Measurements from ENCODE around the gene CCDC179. TPM values are rescaled to one million over a fixed set of nuclear protein-coding genes. Genes with fewer than 3 reads are reported as not detected.

Gene CCDC179
- total and polyA plus RNA-seq, 9 of the 15 experiments (the other 6 are each of a cell fraction or from before 2014, with no cell fraction given), result not detected

DNA sequence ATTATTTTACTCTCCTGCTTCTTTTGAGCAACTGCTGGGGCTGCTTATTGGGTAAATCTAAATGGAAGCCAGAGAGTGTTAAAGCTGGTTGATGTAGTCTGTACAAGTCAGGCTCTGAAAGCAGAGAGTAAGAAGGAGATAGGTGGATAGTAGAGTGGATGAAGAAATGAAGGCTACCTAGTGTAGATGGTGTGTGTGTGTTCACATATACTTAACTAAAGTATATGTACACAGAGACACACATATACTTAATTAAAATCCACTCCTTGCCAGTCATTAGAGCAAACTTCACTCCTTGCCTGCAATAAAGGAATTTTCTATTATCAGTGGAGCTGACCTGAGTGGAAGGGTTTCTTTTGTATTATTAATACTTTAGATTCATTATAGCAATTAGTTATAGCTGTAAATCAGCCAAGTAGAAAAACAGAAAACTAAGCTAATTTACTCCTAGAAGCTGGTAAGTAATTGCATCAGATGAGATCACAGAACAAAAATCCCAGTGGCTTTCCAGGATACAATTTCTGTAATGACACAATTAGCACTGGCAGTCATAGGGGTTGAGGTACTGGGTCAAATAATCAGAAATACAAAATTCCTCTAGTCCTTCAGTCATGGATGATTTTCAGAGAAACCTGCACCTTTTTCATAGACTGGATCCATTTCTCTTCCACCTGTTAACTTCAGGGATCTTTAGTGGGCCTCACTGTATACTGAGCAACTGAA, 40.7 kb upstream of the CCDC179 start:
- intact Hi-C loops (cut with micrococcal nuclease) (no loop called here), in situ Hi-C loops (cut with MboI) (no loop called here)
- Histone ChIP-seq H3K79me2 (ENCODE audit: control insufficient read depth, insufficient read depth, low read length) (no peaks in the 10 kb centered on the region), H3K9me1 (ENCODE audit: control insufficient read depth, insufficient read depth, low read length) (no peaks in the 10 kb centered on the region), H3K27me3 (ENCODE audit: control insufficient read depth in 2 of 2, insufficient read depth in 2 of 2, low read length in 2 of 2) (no peaks in the 10 kb centered on the region), H3K4me1 (replicated peaks in 1 of 2; ENCODE audit: control insufficient read depth in 2 of 2, insufficient read depth in 2 of 2, low read length in 2 of 2) (no peaks in the 10 kb centered on the region), H4K20me1 (replicated peaks; ENCODE audit: control insufficient read depth, insufficient read depth, low read length) (no peaks in the 10 kb centered on the region), H3K36me3 (ENCODE audit: control insufficient read depth, insufficient read depth, low read length) (no peaks in the 10 kb centered on the region), H3K4me3 (no peak overlapping the region), H3K4me2 (ENCODE audit: insufficient read depth, low read length) (no peak overlapping the region), H3K27ac (ENCODE audit: extremely low read depth, low read depth, low read length) (no peak overlapping the region), H3K9me3 (replicated peaks; ENCODE audit: control insufficient read depth, insufficient read depth, low read depth, low read length) (no peaks in the 10 kb centered on the region), H2AFZ (ENCODE audit: low read depth, low read length) (no peak overlapping the region), H3K9ac (ENCODE audit: insufficient read depth in 1 of 2, low read depth in 2 of 2, low read length in 2 of 2) (no peak overlapping the region)
- POLR2A ChIA-PET, result no interaction called here
- ATAC-seq (no peak), DNase-seq (ENCODE audit: extremely low read depth in 1 of 4, low spot score in 3 of 4) (no peak), FAIRE-seq (no peak)
- CTCF ChIA-PET (ENCODE audit: low intra/inter-chr PET ratio), result no interaction called here
- BruUV-seq (replicated peaks), result no TSS peak
- TF ChIP-seq, protein P1, sequence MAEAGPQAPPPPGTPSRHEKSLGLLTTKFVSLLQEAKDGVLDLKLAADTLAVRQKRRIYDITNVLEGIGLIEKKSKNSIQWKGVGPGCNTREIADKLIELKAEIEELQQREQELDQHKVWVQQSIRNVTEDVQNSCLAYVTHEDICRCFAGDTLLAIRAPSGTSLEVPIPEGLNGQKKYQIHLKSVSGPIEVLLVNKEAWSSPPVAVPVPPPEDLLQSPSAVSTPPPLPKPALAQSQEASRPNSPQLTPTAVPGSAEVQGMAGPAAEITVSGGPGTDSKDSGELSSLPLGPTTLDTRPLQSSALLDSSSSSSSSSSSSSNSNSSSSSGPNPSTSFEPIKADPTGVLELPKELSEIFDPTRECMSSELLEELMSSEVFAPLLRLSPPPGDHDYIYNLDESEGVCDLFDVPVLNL (CRISPR knock-in tag; IDR thresholded peaks at IDR 0.05; ENCODE audit: low read depth), result no peak
- no peak for TF ChIP-seq ESRRB (CRISPR knock-in tag; IDR thresholded peaks at IDR 0.05; ENCODE audit: borderline replicate concordance)

DNA sequence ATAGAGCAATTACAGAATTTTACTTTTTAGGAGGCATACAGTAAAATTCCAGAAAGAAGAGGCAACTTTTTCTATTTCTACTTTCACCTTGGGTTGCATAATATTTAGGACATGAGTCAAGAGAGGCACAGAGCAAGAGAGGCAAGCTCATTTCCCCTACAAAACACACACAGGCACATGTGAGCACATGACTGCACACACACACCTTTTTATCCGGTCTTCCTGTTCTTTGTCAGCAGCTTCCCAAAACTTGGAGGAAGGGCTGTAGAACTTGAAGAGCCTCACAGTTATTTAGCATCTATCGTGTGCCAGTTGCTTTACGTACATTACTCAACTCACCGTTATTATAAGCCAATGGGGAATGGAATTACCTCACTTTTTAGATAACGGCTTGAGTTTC, 37.8 kb upstream of the CCDC179 start:
- H4K20me1 ChIP-seq (replicated peaks; ENCODE audit: control insufficient read depth, insufficient read depth, low read length), result no peaks in the 10 kb centered on the region
- no peak overlapping the region for H2AFZ ChIP-seq (ENCODE audit: low read depth, low read length)
- intact Hi-C loops (cut with micrococcal nuclease), result no loop called here
- no peak overlapping the region for H3K4me3 ChIP-seq
- CTCF ChIA-PET (ENCODE audit: low intra/inter-chr PET ratio), result no interaction called here
- in situ Hi-C loops (cut with MboI), result no loop called here
- H3K9me1 ChIP-seq (ENCODE audit: control insufficient read depth, insufficient read depth, low read length), result no peaks in the 10 kb centered on the region
- DNase-seq (ENCODE audit: extremely low read depth in 1 of 4, low spot score in 3 of 4) (no peak), FAIRE-seq (no peak), ATAC-seq (no peak)
- no peaks in the 10 kb centered on the region for H3K27me3 ChIP-seq (ENCODE audit: control insufficient read depth in 2 of 2, insufficient read depth in 2 of 2, low read length in 2 of 2)
- H3K79me2 ChIP-seq (ENCODE audit: control insufficient read depth, insufficient read depth, low read length), result no peaks in the 10 kb centered on the region
- H3K4me2 ChIP-seq (ENCODE audit: insufficient read depth, low read length), result no peak overlapping the region
- no peaks in the 10 kb centered on the region for H3K9me3 ChIP-seq (replicated peaks; ENCODE audit: control insufficient read depth, insufficient read depth, low read depth, low read length)
- no peaks in the 10 kb centered on the region for H3K36me3 ChIP-seq (ENCODE audit: control insufficient read depth, insufficient read depth, low read length)
- H3K27ac ChIP-seq (ENCODE audit: extremely low read depth, low read depth, low read length), result no peak overlapping the region
- POLR2A ChIA-PET, result no interaction called here
- no peak overlapping the region for H3K9ac ChIP-seq (ENCODE audit: insufficient read depth in 1 of 2, low read depth in 2 of 2, low read length in 2 of 2)
- 0% methylated on average over 5 of the region's 5 CpGs for WGBS (ENCODE audit: insufficient coverage, low coverage, missing lambda C conversion rate)
- H3K4me1 ChIP-seq (replicated peaks in 1 of 2; ENCODE audit: control insufficient read depth in 2 of 2, insufficient read depth in 2 of 2, low read length in 2 of 2), result no peaks in the 10 kb centered on the region
- no TSS peak for BruUV-seq (replicated peaks)
- TF ChIP-seq KDM1A (IDR thresholded peaks at IDR 0.05) (no peak), SETDB1 (IDR thresholded peaks at IDR 0.05; ENCODE audit: low read length) (no peak), ZNF239 (CRISPR knock-in tag; IDR thresholded peaks at IDR 0.05) (no peak), CCNT2 (IDR thresholded peaks at IDR 0.05; ENCODE audit: borderline replicate concordance, extremely low read depth, insufficient read length, low read depth, low read length) (no peak), ZEB2 (IDR thresholded peaks at IDR 0.05) (no peak), MBD2 (IDR thresholded peaks at IDR 0.05; ENCODE audit: borderline replicate concordance, low read depth) (no peak), POLR3G (IDR thresholded peaks at IDR 0.05; ENCODE audit: extremely low read depth, insufficient read length, insufficient replicate concordance) (no peak), PTBP1 (IDR thresholded peaks at IDR 0.05; ENCODE audit: low read depth, low read length) (no peak), TAF15 (IDR thresholded peaks at IDR 0.05; ENCODE audit: low read depth, low read length) (no peak), ESRRA (IDR thresholded peaks at IDR 0.05; ENCODE audit: borderline replicate concordance, low read depth) (no peak), EHMT2 (IDR thresholded peaks at IDR 0.05) (no peak), HIVEP1 (CRISPR knock-in tag; IDR thresholded peaks at IDR 0.05) (no peak)
- TF ChIP-seq, protein P2, sequence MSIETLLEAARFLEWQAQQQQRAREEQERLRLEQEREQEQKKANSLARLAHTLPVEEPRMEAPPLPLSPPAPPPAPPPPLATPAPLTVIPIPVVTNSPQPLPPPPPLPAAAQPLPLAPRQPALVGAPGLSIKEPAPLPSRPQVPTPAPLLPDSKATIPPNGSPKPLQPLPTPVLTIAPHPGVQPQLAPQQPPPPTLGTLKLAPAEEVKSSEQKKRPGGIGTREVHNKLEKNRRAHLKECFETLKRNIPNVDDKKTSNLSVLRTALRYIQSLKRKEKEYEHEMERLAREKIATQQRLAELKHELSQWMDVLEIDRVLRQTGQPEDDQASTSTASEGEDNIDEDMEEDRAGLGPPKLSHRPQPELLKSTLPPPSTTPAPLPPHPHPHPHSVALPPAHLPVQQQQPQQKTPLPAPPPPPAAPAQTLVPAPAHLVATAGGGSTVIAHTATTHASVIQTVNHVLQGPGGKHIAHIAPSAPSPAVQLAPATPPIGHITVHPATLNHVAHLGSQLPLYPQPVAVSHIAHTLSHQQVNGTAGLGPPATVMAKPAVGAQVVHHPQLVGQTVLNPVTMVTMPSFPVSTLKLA (conservative IDR thresholded peaks at IDR 0.05), result no peak
